ENCODE data around the gene KCNG1.
A peak's percentile ranks its signal among the peaks of the same experiment; 100 is the strongest.
"Not testable (repeated sequence)": the region's sequence is repeated elsewhere in the genome, so short reads cannot be mapped to it uniquely, and the experiment has no call there.

KCNG1 gene, protein sequence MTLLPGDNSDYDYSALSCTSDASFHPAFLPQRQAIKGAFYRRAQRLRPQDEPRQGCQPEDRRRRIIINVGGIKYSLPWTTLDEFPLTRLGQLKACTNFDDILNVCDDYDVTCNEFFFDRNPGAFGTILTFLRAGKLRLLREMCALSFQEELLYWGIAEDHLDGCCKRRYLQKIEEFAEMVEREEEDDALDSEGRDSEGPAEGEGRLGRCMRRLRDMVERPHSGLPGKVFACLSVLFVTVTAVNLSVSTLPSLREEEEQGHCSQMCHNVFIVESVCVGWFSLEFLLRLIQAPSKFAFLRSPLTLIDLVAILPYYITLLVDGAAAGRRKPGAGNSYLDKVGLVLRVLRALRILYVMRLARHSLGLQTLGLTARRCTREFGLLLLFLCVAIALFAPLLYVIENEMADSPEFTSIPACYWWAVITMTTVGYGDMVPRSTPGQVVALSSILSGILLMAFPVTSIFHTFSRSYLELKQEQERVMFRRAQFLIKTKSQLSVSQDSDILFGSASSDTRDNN

GRCh38 chr20:51022803-51023616 lies at the start of gene KCNG1:
Gene KCNG1, minus strand, starts transcription at chr20:51023107. Its CDS starts 12,769 bp downstream, at chr20:51010338.
- peak; percentile 79 for DNase-seq

DNA sequence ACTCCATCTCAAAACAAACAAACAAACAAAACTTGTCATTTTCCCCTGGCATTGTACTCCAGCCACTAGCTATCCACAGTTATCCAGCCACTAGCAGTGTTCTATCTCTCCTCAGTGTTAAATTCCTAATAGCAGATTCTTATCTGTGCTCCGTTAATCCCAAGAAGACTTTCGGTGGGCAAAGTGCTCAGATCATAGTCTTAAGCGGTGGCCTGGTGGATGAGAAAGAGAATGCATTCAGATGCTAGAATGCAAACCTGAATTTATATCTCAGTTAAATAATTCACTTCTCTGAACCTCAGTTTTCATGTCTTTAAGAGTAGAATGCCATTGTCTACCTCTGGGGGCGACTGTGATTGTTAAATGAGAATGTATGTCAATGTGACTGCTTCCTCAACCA lies 47.7 kb upstream of the KCNG1 start:
- DNase-seq: no peak

GRCh38 chr20:51067792-51068191 lies 44.9 kb upstream of the KCNG1 start:
- DNase-seq: no peak

GRCh38 chr20:51065615-51066014 lies 42.7 kb upstream of the KCNG1 start:
- DNase-seq: no peak

DNA sequence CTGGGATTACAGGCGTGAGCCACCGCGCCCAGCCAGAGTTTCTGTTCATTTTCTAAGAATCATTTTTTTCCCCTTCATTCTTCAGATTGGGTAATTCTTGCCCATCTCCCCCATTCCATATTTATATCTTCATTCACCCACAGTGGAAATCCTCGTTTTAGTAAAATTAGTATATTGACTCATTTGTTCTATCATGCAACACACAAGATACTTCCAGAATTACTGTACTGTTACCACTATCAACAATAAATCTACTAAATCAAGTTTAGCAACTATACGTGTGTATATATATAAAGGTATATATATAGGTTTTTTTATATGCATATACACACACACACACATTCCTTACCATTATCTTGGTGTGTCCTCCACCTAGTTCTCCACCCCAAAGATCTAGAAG lies 41.2 kb upstream of the KCNG1 start:
- peak; percentile 11 for DNase-seq

- DNase-seq: peak; percentile 84
Observed at GRCh38 chr20:51062065-51062464, 39.2 kb upstream of the KCNG1 start.

GRCh38 chr20:51061418-51062045 lies 38.6 kb upstream of the KCNG1 start:
- peak; percentile 18 for DNase-seq

DNA sequence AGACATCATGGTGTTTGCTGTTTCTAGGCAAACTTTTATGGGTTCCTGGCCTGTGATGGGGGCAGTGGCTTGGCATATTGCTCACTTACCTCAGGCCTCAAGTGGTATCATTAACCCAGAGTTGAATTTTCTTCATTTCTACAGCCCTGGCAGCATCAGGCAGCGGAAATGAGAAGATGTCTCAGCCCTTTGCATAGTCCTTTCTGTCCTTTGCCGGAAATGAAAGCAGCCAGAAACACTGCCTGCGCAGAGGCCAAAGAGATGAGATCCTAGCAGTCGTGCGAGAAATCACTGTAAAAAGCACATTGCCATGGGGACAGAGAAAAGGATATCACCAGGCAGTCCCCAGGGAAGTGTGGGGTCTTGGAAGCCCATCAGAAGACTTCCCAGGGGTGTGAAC lies 37.4 kb upstream of the KCNG1 start:
- no peak for DNase-seq

DNA sequence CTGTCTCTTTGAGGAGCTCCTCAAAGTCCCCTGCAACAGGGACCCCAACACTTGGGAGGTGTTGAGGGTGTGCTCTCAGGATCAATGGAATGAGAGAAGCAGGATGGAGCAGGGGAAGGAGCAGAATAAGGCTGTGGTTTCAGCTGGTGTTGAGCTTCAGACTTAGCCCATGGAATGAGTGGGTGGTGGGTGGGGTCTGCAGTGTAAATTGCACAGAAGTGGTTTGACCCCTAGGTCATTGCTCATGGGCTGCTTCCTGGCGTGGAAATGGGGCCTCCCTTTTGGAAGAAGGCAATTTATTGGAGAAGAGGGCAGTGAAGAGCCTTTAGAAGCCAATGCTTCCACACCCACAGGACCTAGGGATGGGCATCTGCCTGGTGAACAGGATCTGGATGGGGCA lies 37.0 kb upstream of the KCNG1 start:
- DNase-seq: peak; percentile 17

GRCh38 chr20:51058017-51058416 lies 35.1 kb upstream of the KCNG1 start:
- DNase-seq: no peak

GRCh38 chr20:51054233-51054632 lies 31.3 kb upstream of the KCNG1 start:
- no peak for DNase-seq

DNA sequence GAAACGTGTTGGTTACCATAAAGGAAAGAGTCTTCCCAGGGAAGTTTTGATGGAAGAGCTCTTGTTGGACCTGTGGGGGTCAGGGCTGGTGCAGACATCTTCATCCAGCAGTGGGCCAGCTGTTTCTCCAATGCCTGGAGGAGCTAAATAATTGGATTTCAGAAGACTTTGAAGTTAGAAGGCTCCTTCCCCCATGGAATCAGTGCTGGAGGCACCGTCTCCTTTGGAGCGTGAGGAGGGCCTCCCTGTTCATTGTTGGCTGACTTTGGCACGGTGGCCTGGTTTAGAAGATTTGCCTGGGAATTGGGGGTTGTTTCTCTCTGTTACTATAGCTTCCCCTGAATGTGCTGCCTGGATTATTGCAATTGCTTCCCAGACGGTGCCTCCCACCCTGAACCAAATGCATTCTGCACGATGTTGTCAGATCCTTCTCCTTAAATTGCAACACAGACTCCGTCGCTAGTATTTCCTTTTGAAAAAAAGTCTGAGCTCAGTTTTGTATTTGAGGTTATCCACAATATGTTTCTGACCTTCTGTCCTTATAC lies 27.7 kb upstream of the KCNG1 start:
- no peak for DNase-seq

- DNase-seq: no peak
Observed at GRCh38 chr20:51046021-51046985, 23.4 kb upstream of the KCNG1 start.

GRCh38 chr20:51045492-51045891 lies 22.6 kb upstream of the KCNG1 start:
- DNase-seq: not testable (repeated sequence)

DNA sequence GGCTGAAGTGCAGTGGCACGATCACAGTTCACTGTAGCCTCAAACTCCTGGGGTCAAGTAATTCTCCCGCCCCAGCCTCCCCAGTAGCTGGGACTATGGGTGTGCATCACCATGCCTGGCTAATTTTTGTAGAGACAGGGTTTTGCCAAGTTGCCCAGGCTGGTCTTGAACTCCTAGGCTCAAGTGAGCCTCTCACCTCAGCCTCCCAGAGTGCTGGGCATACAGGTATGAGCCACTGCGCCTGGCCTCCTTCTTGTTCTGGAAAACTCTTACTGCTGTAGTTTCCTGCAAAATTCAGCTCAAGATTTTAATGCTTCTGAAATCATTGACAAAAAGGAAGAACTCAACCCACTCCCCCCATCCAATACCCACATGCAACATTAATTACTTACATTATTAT lies 21.9 kb upstream of the KCNG1 start:
- DNase-seq: no peak

DNA sequence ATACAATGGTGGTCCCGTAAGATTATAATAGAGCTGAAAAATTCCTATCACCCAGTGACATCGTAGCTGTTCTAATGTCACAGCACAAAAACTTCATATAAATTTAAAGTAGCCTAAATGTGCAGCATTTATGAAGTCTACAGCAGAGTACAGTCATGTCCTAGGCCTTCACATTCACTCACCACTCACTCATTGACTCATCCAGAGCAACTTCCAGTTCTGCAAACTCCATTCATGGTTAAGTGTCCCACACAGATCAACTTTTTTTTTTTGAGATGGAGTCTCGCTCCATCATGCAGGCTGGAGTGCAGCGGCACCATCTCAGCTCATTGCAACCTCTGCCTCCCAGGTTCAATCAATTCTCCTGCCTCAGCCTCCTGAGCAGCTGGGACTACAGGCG lies 20.9 kb upstream of the KCNG1 start:
- no peak for DNase-seq

- DNase-seq: no peak
Observed at GRCh38 chr20:51042657-51043247, 19.8 kb upstream of the KCNG1 start.

- no peak for DNase-seq
Observed at GRCh38 chr20:51042064-51042463, 19.2 kb upstream of the KCNG1 start.

DNA sequence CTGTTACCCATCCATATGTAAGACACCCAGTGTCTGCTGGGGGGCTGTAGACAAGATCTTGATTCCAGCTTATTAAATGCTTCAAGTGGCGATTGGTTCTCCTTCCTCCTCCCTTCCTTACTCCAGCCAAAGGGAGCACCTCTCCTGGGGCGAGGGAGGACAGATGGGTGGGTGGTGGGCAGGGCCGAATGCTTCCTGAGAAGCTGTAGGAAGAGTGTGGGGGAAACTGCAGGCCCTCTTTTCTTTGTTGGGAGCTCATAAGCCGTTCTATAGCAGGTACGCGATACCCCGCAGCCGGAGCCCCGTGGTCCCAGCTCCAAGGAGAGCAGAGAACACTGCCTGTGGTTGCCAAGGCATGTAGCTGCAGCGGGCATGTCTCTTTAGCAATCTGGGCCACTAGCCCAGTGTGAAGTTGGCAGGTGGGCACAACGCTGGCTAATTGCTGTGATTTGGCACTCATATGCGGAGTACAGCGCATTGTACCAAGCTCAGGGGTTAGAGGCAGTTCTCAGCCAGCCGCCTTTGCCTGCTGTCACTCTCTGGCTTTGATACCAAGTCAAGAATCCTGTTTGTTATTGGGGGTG lies 14.7 kb upstream of the KCNG1 start:
- no peak for DNase-seq

DNA sequence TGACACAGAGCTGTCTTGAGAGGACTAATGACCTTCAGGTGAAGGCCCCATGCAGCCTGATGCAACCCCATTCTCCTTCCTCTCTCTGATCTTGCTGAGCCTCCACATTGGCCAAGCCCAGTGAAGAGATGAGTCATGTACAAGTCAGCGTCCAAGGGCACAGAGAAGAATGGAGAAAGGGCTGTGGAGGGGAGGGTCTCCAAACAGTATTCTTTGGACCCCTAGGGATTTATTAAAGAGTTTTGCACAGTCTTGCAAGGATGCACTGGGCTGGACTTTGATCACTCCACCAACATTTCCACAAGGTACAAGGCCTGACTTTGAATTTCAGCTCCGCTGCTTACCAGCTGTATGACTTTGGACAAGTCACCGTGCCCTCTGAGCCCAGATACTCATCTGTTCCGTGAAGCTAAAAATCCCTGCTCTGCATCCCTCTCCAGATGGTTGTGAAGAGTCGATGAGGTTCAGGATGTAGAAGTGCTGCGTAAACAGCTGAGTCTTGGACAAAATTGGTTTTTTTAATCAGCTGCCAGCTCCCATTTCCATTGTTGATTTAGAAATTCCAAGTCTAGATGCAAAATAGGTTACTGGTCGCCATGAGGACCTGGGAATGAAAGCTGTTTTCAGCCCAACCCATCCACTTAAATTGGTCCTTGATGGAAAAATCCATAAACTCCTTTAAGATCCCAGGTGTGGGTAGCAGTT lies 14.1 kb upstream of the KCNG1 start:
- no peak for DNase-seq

Data from activated CD4-positive, alpha-beta T cell treated with anti-CD3 and anti-CD28 coated beads for 48 hours (primary cell).